Skeletal muscle cell (primary cell): ENCODE data around the gene SNX19.
"Not testable (repeated sequence)": the region's sequence is repeated elsewhere in the genome, so short reads cannot be mapped to it uniquely, and the experiment has no call there.

ENCODE experiments used
- DNase-seq: peaks from one replicate; pipeline ENCODE4 v3.0.0-alpha.2; 2010; ENCODE audit warnings: low read depth
- H3K4me3 ChIP-seq: 2 replicates; pipeline ENCODE4 v1.5.1; 2011; ENCODE audit warnings: low read depth, mild to moderate bottlenecking, control low read depth, low read length, moderate library complexity

The SNX19 gene

DNA sequence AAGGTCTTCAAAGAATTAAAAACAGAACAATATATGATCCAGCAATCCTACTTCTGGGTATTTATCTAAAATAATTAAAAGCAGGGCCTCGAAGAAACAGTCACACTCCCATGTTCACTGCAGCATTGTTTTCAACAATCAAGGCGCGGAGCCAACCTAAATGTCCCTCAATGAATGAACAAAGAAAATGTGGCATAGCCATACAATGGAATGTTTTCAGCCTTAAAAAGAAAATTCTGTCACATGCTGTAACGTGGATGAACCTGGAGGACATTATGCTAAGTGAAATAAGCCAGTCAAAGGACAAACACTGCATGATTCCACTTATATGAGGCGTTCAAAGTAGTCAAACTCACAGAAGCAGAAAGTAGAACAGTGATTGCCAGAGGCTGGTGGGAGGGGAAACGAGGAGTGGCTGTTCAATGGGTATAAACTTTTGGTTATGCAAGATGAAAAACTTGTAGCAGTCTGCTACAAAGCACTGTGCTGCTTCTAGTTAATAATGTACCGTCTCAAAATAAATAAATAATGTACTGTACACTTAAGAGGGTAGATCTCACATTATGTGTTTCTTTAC, 41.2 kb downstream of the SNX19 start:
- DNase-seq, result no peak
- H3K4me3 ChIP-seq, result no peak overlapping the region

DNA sequence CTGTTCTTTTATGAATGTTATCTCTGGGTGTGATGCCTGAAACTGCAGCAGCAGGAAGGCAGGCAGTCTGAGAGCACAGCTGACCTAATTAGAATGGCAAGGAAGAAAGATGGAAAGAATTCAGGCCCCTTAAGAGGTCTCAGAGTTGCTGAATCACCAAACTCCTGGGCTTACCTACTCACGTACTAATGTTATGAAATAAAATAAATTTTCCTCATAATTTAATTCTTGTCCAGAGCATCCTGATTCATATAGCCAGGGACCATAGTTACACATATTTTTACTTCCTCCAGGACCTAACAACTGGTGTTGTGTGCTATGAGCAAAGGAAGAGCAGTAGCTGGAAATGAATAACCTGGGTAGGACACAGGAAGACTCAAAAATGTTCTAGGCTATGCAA, 41.9 kb downstream of the SNX19 start:
- H3K4me3 ChIP-seq, result no peak overlapping the region
- DNase-seq, result no peak

DNA sequence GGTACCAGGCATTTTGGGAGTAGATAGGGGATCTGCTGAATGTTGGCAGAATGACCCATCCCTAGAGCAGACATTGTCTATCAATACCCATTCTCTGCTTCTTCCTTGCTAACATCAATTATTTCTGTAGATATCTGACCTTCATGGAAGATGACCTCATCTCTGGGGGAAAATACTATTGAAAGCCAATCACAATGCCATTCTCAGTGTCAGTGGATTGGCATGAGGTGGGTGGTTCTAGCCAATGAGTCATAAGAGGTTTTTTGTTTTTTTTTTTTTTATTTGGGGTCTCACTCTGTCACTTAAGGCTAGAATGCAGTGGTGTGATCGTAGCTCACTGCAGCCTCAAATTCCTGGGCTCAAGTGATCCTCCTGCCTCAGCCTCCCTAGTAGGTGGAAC, 42.5 kb downstream of the SNX19 start:
- DNase-seq, result peak; percentile 49
- H3K4me3 ChIP-seq, result no peak overlapping the region

DNA sequence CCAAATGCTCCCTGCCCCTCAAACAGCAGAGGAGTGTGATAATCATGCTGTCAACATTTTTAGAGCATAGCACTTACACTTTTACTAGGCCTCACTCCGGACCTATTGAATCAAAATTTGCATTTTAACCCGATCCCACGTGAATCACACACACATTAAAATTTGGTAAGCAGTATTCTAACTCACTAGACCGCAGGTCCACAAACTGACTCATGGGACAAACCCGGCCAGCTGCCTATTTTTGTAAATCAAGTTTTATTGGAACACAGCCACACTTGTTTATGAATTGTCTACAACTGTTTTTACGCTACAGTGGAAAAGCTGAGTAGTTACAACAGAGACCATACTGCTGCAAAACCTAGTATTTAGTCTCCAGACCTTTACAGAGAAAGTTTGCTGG, 43.3 kb downstream of the SNX19 start:
- H3K4me3 ChIP-seq, result no peak overlapping the region
- peak; percentile 57 for DNase-seq

DNA sequence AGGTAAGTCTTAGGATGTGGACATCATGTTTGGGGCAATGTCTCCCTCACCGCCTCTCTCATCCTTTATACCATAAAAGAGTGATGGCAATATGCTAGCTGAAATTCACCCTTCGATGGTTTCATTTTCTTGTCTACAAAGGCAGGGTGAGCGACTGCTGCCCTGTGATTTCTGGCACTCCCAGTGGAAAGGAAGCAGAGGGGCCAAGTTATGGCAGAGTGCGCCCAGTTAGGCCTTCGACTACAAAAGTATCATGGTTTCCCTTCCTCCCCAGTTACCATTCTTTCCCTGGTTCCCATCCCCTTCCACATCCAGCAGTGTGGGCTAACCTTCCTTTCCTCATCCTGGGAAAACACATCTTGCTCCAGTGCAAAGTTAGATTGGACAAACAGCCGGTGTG, 43.8 kb downstream of the SNX19 start:
- no peak for DNase-seq
- no peak overlapping the region for H3K4me3 ChIP-seq

DNA sequence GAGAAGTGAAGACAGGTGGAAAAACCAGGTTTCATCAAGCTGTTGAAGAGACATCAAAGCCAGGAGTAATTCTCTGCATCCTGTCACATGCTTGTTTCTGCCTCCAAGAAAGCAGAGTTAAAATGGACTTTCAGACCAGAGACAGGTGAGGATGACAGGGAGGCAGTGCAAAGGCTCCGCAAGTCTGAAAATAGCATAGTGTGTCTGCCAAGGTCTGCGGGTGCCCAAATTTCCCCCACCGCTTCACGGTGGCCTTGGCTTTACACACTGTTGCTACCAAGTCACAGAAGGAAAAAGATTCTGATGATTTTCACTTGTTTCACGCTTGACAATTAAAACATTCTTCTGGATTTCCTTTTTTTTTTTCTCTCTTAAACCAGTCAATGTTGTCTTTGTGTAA, 44.2 kb downstream of the SNX19 start:
- H3K4me3 ChIP-seq, result no peak overlapping the region
- no peak for DNase-seq

DNA sequence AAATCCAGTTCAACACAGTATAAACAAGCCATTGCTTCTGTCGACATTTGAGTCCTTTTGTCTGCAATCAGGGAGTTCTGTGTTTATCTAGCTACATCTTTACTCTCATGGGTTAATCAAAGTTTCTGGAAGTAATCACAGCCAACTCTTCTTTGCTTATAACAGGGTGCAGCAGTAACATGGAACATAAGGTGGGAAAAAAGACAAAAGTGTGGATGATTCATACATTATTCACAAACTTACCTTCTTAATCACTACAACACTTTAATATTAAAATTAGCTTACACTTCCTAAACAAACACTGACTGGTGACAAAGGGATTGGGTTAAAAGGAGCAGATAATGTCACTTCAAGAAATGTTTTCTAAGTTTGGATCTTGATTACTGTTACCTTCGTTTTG, 44.7 kb downstream of the SNX19 start:
- no peak overlapping the region for H3K4me3 ChIP-seq
- no peak for DNase-seq

DNA sequence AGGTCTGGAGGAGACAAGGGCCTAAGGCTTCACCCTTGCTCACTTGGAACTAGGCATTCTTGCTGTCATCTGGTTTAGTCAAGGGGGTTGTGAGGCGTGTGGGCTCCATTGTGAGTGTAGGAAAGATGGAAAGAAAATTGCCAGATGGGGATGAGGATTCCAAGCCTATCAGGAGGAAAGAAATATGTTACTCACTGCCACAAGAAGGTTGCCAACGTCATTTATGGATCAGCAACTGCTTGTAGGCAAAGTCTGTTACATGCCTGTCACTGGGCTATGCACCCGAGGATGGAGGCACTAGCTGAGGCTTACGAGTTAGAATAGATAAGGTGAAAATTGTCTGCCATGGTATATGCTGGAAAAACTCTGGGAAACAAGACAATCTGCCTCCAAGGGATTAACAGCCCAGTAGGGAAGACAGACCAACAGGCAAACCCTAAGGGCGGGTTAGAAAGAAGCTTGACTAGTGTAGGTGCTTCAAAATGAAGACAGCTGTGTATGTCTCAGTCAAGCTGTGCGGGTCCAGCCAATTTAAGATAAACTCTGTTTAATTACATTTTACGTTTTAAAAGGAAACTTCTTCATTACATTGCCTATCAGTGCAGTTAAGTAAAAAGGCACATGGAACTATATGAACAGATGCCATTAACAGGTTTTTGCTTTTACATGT, 47.4 kb downstream of the SNX19 start:
- no peak for DNase-seq
- no peak overlapping the region for H3K4me3 ChIP-seq

DNA sequence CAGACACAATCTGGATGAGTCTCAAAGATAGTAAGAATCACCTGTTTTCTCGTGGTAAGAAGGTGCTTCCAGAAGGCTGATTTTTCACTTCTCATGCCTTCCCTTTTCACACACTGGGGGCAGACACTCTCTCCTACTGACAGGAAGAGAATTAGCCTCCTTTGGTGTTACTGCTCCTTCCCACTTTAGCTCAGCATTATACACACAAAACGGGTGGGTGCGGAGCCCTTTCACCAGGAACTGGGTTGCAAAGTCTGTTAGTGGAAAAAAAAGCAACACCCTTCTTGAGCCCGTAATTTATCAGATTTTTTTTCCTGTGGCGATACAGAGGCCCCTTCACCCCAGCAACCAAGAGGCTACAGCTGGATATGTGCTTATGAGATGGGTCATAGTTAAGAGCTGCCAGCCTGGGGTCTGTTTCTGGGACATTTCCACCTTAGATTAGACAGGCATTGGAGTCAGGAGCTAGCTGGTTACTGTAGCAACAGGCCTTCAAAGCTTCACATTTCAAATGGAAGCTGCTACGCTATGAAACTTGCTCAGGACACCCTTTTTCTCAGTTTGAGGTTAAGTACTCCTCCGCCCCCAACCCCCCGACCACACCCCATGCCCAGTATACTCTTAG, 48.1 kb downstream of the SNX19 start:
- no peak overlapping the region for H3K4me3 ChIP-seq
- DNase-seq, result no peak

DNA sequence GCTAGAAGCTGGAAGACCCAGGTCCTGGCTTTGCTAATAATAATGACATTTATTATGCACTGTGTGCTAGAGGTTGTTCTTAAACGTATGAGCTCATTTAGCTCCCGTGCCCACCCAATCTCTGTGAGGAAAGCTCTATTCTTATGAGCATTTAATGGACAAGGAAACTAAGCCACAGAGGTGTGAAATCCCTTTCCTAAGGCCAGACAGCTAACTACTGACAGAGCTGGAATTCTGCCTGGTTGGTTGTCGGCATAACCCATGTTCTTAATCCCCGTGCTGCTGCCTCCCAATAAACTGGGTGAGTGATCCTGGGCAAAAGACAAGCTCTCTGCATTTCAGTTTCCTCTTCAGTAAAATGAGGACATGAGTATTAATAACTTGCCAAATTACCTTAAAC, 49.4 kb downstream of the SNX19 start:
- no peak overlapping the region for H3K4me3 ChIP-seq
- DNase-seq, result no peak

DNA sequence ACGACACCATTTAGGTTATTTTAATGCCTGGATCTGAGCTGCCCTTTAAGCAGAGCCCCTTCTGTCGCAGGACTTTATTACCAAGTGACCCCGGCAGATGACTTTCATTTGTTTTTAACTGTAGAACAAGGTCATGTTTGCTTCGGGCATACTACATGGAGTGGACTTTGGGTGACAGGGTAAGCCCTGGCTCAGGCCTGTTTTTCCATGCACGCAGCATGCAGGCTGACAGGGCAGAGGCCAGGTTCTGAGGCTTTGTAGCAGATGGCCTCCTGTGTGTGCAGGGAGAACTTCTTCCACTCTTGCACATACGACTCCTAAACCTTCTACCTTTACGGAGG, 50.5 kb downstream of the SNX19 start:
- no peak overlapping the region for H3K4me3 ChIP-seq
- no peak for DNase-seq

DNA sequence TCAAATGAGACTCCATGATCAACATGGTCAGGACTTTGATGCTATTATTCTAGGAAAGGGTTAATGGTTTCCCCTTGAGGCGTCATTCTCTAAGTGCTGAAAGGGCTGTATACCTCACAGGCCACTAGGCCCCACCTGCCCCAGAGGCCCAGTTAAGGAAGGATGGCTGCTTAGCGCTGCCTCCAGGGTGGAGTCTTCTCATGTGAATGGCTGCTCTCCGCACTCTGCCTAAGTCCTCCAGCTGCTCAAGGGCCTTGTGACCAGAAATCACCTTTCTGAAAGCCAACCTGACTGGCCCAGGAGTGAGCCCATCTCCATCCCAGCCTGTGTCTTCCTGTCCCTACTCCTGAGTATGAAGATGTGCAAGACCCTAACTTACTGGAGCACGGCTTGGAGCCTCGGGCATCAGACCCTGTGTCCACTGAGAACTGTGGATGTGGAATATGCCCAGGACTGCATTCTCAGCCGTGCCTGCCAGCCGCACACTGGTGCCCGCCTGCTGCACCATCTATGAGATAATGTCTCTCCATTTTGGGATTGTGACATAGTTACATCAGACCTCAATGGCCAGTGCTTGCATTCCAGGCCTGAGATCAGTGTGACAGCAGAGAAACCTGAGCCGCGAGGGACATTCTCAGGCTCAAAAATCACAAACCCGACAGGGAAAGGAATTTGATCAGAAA, 51.0 kb downstream of the SNX19 start:
- no peak for DNase-seq
- no peak overlapping the region for H3K4me3 ChIP-seq

DNA sequence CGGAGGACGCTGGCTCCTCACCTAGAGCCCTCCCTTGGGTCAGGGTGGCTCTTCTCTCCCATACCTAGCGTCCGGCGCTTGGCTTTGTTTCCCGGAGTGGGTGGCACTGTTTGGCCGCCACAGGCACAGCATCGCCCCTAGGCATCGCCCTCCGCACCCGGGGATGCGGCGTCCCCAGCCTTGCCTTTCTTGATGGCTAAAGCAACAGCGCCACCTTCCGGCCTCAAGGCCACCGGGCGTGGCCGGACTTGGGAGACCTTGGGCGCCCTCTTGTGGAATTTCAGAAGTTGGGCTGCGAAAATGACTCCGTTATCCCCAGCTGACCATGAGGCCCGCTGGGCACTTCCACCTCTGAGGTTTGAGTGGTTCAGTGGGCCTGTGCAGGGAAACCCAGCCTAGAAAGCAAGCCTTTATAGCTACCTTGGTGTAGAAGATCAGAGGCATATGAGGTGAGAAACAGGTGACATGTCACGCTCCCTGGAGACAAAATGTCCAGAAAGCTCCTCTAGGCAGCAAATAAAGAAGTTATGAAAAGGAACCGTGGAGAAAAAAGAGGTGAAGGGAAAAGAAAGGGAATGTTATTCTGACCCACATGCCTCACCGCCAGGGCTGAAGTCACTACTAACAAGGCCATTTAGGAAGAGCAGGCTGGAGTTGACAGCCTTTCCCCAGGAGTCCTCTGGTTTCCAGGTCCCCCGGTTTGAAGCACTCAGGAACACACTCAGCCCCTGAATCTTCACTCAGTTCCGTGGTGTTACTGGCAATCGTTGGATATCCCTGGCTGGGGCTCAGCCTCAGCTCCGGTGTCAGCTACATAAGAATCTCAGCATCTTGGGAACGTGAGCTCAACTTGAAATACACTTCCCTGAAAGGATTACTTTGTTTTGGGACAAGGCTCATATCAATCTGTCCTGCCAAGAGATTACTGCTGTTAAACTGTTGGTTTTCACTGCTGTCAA, 54.1 kb downstream of the SNX19 start:
- peak overlapping the region; percentile 9 for H3K4me3 ChIP-seq
- peak; percentile 76 for DNase-seq

DNA sequence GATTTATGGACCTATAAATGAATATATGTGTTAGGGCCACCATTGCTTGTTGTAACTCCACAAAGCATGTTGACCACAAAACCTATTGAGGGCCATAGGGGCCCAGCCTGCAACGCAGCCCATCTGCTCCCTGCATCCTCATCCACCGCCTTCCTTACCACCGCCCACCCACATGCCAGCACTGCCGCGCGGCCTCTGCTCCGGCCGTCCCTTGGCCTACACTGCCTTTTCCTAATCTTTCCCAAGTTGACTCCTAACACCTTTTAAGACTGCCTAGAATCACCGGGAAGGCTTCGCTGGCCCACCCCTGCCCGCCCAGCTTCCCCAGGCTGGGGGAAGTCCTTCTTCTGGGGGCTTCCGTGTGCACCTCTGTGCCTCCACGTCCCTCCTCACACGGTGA, 55.0 kb downstream of the SNX19 start:
- no peak for DNase-seq
- no peak overlapping the region for H3K4me3 ChIP-seq

DNA sequence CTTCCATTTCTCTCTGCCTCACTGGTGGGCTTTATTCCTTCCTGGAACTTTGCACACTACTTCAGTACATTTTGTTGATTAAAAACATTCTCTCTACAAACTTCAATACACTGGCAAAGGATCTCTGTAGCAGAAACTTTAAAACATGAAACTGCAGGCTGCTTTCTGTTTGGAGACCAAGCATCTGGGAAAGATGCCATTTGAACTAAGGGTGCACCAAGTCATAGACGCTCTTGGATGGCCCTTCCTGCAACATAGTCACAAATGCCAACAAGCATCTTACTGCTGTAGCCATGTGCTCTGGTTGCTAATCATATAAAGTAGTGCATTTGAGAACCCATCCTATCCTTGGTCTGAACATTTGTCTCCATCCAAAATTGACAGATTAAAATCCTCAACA, 56.4 kb downstream of the SNX19 start:
- no peak for DNase-seq
- no peak overlapping the region for H3K4me3 ChIP-seq

DNA sequence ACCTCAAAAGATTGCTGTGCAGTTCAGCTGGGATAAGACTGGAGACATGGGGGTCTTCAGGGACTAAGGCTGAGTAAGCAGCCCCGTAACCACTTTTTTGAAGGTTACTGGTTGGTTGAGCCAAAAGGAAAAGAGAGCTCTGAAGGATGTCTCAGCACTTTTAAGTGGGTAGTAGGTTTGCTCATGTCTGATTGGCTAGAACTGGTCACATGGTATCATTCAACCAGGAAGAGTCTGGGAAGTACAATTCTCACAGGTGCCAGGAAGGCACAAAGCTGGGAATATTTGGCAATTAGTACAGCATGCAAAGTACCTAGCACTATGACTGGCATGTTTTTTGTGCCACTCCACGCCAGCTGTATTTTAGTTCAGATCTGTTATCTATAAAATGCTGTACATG, 58.1 kb downstream of the SNX19 start:
- no peak overlapping the region for H3K4me3 ChIP-seq
- no peak for DNase-seq

DNA sequence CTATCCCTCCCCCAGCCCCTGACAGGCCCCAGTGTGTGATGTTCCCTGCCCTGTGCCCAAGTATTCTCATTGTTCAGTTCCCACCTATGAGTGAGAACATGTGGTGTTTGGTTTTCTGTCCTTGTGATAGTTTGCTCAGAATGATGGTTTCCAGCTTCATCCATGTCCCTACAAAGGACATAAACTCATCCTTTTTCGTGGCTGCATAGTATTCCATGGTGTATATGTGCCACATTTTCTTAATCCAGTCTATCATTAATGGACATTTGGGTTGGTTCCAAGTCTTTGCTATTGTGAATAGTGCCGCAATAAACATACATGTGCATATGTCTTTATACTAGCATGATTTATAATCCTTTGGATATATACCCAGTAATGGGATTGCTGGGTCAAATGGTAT, 60.6 kb downstream of the SNX19 start:
- not testable (repeated sequence) for H3K4me3 ChIP-seq, DNase-seq

DNA sequence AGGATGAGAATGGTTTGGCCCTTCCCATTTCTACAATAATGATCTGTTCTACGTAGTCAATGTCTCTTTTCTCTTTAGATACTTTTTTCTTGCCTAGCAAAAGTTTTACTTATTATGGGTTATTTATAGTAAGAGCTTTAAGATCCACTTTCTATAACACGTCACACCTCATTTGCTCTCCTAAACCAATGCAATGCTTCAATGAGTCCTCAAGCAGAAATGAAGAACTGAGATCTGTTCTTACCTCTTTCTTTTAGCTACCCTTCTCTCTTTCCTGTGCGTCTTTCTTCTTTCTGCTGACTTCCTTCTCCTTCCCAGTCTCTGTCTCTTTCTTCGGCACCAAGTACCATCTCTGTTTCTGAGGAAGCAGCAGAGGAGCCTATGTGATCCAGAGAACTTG, 61.8 kb downstream of the SNX19 start:
- no peak for DNase-seq
- no peak overlapping the region for H3K4me3 ChIP-seq

DNA sequence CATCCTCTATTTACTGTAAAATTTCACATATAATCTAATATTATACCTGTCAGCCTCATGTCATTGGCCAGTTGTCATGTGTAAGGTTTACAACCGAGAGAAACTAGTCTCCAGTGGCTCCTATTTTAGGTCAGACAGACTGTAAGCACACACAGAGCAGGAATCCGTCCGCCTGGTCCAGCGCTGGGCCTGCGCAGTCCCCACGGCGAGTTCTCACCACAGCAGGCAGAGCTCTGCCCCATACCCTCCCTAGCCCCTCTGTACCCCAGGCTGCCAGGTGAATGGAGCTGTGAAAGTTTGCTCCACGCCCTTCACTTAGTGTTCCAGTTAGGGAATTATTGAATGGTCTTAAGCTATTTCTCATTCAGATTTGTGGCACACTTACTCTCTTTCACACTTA, 63.7 kb downstream of the SNX19 start:
- no peak for DNase-seq
- H3K4me3 ChIP-seq, result no peak overlapping the region
